HL-60/S4 treated with retinoic acid at 250 ng/mL for 4 days and 3 days (cell line): ENCODE data around the gene TMEM14A.

Source experiments
- in situ Hi-C: fragments of 300-500 bp; cut with MboI; formaldehyde crosslinking; loops from 2 replicates; pipeline ENCODE4 v1.7.0; 2022; ENCODE audit warnings: low sequenced_read_pairs

Gene TMEM14A

GRCh38 chr6:52670502-52671409 is at the start of gene TMEM14A:
Gene TMEM14A (plus strand): TSS chr6:52671113. CDS start chr6:52677103, 5,990 bp downstream.
- in situ Hi-C loops: loop anchor here (25.0 kb wide), 1 partner anchor 383 kb away; the partner anchor contains the start of gene MCM3

DNA sequence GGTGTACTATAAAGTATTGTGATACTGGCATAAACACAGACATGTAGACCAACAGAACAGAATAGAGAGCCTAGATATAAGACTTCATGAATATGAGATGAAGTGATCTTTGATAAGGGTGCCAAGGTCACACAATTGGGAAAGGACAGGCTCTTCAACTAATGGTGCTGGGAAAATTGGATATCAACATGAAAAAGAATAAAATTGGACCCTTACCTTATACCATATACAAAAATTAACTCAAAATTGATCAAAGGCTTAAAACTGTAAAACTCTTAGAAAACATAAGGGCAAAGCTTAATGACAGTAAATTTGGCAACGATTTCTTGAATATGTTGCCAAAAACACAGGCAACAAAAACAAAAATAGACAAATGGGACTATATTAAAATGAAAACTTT is 49.3 kb upstream of the TMEM14A start:
- in situ Hi-C loops: no loop called here

DNA sequence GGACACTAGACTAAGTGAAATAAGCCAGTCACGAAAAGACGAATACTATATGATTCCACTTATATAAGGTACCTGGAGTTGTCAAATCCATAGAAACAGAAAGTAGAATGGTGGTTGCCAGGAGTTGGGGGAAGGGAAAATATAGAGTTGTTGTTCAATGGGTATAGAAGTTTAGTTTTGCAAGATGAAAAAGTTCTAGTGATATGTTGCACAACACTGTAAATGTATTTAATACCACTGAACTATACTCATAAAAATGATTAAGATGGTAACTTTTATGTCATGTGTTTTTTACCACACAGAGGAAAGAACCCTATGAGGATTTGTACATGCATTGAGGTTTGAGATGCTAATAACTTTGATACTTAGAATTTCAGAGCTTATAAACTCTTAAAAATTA is 48.1 kb upstream of the TMEM14A start:
- in situ Hi-C loops: no loop called here

- in situ Hi-C loops: no loop called here
Observed at GRCh38 chr6:52632011-52632410, 38.9 kb upstream of the TMEM14A start.

- in situ Hi-C loops: no loop called here
Observed at GRCh38 chr6:52634211-52634610, 36.7 kb upstream of the TMEM14A start.

DNA sequence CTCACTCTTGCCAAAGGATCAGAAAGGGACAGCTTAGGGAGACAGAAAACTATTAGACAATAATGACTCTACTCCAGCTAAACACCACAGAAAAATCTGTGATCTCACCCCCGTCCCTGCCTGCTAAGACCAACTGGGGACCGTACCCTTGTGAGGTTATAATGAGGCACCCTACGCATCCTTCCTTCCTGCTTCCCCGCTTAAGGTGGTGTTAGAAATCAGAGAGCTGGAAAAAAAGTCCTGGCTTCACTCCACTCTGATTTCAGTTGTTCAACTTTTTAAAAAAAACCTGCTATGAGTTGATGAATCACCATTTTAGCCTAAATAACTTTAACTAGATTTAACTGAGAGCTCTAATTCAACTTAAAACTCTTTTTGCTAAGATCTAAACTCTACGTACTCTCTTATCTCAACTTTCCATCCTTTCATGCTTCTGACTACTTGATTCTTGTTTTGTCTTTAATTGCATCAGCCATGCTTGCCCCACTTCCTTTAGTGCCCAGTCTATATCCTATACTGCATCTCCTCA is 35.8 kb upstream of the TMEM14A start:
- in situ Hi-C loops: no loop called here

DNA sequence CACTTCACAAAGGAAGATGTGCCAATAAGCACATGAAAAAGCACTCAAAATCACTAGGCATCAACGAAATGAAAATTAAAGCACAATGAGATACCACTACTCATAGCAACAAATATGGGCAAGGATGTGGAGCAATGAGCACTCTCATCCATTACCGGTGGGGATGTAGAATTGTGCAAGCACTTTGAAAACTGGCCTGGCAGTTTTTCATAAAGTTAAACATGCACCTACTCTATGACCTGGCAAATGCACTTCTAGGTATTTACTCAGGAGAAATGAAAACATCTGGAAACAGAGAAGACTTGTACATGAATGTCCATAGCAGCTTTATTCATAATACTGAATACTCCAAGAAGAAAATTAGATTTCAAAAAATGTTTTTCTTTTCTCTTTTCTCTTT is 34.1 kb upstream of the TMEM14A start:
- in situ Hi-C loops: no loop called here

GRCh38 chr6:52639493-52639892 is 31.4 kb upstream of the TMEM14A start:
- in situ Hi-C loops: no loop called here

DNA sequence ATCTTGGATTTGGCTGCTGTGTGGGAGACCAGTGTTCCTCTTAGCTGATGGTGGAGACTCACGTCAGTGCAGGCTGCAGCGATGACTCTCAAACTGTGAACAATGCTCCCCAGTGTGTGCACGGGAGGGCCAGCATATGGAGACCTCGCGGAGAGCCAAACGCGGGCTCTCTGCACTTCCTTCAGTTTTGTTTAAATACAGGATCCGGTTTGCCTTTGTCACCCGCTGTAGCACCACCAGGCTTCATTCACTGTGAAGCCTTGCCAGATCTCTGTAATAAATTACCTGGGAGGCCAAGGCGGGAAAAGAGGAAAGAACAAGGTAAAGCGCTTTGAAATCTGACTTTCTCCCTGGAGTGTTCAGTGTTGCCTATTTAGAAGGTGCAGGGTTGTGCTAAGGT is 30.7 kb upstream of the TMEM14A start:
- in situ Hi-C loops: no loop called here

DNA sequence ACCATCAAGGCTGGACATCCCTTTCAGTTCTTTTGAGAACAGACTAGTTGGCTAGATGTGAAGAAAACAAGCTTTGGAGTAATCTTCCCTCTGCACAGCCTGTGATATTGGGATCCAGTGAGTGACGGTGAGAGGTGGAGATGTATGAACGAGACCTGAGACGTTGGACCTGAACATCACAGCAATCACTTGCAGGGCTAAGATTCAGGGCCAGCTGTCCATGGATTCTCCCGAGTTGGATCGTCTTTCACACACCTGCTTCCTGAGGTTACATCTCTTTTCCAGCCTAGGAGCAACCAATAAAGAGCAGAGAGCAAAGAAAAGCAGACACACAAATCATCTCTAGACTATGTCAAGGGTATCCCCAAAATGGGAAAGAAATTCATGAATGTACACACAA is 30.0 kb upstream of the TMEM14A start:
- in situ Hi-C loops: no loop called here

GRCh38 chr6:52641388-52641787 is 29.5 kb upstream of the TMEM14A start:
- in situ Hi-C loops: no loop called here

GRCh38 chr6:52641826-52642225 is 29.1 kb upstream of the TMEM14A start:
- in situ Hi-C loops: no loop called here

GRCh38 chr6:52642368-52642767 is 28.5 kb upstream of the TMEM14A start:
- in situ Hi-C loops: no loop called here

GRCh38 chr6:52643158-52643557 is 27.8 kb upstream of the TMEM14A start:
- in situ Hi-C loops: no loop called here

DNA sequence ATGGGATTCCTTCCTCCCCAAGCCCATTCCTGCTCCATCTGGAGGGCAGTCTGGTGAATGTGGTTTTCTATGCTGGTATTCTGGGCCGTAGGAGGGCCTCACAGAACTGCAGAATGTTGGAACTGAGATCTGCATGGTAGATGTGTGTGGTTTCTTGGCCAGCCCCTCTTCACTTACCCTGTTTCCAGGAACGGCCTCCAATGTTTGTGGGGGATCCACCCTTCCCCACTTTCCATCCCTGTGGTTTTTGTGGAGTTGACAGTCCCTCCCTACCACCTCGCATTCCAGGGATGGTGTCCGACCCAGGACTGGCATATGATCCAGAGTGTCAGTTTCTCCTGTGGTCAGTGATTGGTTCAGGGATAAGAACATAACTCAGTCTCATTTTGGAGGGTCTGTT is 26.7 kb upstream of the TMEM14A start:
- in situ Hi-C loops: no loop called here

GRCh38 chr6:52645976-52646375 is 24.9 kb upstream of the TMEM14A start:
- in situ Hi-C loops: no loop called here

DNA sequence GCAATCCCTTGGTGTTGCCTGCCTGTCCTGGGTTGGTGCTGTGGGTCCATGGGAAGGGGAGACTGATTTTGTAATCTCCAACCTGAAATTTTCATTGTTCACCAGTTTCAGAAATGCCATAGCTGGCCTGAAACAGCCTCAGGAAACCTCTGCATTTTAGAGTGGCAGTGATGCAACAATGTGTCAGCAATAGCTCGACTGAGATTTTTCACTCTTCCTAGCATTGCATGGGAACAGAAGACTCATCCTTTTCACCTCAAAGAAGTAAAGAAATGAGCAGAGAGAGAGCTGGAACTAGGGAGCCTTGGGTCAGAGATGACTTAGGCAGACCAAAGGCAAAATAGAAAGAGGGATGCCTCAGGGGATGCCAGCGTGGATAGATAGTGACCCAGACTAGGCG is 23.7 kb upstream of the TMEM14A start:
- in situ Hi-C loops: no loop called here

- in situ Hi-C loops: loop anchor here (25.0 kb wide), 1 partner anchor 362 kb away; the partner anchor contains the start of gene MCM3
Observed at GRCh38 chr6:52649536-52650160, 21.3 kb upstream of the TMEM14A start.

GRCh38 chr6:52650941-52651340 is 20.0 kb upstream of the TMEM14A start:
- in situ Hi-C loops: loop anchor here (25.0 kb wide), 1 partner anchor 364 kb away; the partner anchor contains the start of gene MCM3

DNA sequence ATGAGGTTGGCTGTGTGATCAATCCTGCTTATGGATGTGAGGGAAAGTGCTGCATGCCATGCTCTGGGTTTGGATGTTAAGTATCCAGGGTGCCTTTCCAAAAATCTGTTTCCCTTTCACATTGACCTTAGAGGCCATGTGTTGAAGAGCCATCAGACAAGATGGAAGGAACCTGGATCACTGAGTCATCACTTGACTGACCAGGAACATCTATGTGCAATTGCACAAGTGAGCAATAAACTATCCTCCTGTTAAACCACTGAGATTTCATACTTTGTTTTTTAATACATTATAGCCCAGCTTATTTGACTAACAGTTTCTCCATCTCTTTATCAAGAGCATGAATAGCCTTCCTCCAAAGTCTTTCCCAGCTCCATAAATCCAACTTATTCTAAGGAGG is 17.8 kb upstream of the TMEM14A start:
- in situ Hi-C loops: loop anchor here (25.0 kb wide), 1 partner anchor 366 kb away; the partner anchor contains the start of gene MCM3

- in situ Hi-C loops: loop anchor here (25.0 kb wide), 1 partner anchor 367 kb away; the partner anchor contains the start of gene MCM3
Observed at GRCh38 chr6:52654007-52654406, 16.9 kb upstream of the TMEM14A start.

- in situ Hi-C loops: loop anchor here (25.0 kb wide), 1 partner anchor 367 kb away; the partner anchor contains the start of gene MCM3
Observed at GRCh38 chr6:52654592-52654991, 16.3 kb upstream of the TMEM14A start.
